Panc1 (cell line): ENCODE measurements around the gene NPHP3.

Experiments used
- POLR2AphosphoS5 ChIP-seq: IDR thresholded peaks from 2 replicates; pipeline ENCODE4 v1.6.1; 2012; ENCODE audit warnings: mild to moderate bottlenecking, low read depth, low read length, moderate library complexity
- TF ChIP-seq, protein P1 (sequence below): fragments of 450-650 bp; IDR thresholded peaks from 2 replicates; pipeline ENCODE4 v1.5.1; 2017; ENCODE audit warnings: mild to moderate bottlenecking

DNA sequence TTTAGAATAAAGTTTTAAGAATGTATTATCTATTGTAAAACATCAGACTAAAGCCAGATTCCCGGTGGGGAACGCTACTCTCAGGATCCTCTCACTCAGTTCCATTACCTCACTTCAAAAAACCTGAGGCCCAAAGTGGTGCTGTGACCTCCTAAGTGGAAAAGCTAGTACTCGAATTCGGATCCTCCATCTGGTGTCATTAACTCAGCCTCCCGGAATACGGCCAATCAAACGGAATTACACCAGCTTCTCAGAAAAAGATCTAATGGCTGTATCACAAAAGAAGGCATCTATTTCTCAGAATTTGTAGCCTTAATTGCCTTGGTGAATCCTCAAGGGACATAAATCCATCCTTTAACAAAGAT is 63.2 kb downstream of the NPHP3 start:
- TF ChIP-seq, protein P1, sequence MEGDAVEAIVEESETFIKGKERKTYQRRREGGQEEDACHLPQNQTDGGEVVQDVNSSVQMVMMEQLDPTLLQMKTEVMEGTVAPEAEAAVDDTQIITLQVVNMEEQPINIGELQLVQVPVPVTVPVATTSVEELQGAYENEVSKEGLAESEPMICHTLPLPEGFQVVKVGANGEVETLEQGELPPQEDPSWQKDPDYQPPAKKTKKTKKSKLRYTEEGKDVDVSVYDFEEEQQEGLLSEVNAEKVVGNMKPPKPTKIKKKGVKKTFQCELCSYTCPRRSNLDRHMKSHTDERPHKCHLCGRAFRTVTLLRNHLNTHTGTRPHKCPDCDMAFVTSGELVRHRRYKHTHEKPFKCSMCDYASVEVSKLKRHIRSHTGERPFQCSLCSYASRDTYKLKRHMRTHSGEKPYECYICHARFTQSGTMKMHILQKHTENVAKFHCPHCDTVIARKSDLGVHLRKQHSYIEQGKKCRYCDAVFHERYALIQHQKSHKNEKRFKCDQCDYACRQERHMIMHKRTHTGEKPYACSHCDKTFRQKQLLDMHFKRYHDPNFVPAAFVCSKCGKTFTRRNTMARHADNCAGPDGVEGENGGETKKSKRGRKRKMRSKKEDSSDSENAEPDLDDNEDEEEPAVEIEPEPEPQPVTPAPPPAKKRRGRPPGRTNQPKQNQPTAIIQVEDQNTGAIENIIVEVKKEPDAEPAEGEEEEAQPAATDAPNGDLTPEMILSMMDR, result no peak
- no peak for TF ChIP-seq POLR2AphosphoS5
